ENCODE measurements around the gene RBM33. TPM values are rescaled to one million over a fixed set of nuclear protein-coding genes. Genes with fewer than 3 reads are reported as not detected.

RBM33 gene
- total and polyA plus RNA-seq, 2 of the 13 experiments (the other 11 are each of a cell fraction or from before 2014, with no cell fraction given): 12.4 to 28.9 TPM

DNA sequence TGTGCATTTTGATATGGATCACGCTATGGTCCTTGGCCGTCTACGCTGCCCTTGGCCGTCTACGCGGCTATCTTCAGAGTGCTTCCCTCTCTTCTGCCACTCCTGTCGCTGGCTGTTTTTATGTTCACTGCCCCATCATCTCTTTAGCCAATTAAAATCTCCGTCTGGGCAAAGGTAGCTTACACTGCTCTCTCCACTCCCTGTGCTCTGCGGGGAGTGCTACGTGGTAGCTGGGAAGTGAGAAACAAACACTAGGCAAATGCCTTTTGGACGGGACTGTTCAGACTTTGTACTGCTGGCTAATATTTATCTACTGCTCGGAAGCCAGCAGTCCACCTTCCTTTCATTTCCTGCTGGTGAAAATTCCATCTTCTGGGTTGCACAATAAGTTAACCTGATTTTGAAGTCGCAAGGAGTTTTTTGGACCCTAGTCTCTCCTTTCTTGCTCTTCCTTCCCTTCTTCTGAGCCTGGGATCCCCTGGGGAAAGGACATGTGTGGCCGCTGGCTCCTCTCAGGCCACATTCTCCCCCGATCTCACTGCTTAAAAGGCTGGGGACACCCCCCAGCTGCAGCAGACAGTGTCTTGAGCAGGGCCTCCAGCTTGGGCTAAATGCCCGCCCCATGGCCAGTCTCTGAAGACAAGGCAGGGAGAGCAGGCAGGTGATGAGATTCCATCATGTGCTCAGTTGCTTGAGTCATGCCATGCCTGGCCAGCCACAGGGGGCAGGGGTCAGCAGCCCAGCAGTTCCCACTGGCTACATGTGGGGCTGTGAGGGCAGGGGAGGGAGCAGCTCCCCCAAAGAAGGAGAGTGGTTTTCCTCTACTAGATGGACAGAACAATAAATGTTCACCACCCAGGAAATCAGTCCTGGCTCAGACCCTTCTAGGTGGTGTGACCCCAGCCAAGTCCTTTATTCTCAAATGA, 25.5 kb upstream of the RBM33 start (continued):
- TF ChIP-seq, protein P1, sequence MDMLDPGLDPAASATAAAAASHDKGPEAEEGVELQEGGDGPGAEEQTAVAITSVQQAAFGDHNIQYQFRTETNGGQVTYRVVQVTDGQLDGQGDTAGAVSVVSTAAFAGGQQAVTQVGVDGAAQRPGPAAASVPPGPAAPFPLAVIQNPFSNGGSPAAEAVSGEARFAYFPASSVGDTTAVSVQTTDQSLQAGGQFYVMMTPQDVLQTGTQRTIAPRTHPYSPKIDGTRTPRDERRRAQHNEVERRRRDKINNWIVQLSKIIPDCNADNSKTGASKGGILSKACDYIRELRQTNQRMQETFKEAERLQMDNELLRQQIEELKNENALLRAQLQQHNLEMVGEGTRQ (IDR thresholded peaks at IDR 0.05; ENCODE audit: low read depth, low read length): 0 out of 2 replicates have a peak, but pooled peaks have one; percentile 10
- TF ChIP-seq, protein P1 (CRISPR knock-in tag; IDR thresholded peaks at IDR 0.05; ENCODE audit: borderline replicate concordance): no peak
- TF ChIP-seq GPN1 (CRISPR knock-in tag; IDR thresholded peaks at IDR 0.05; ENCODE audit: borderline replicate concordance) (no peak), ZMYM3 (CRISPR knock-in tag; IDR thresholded peaks at IDR 0.05) (0 out of 2 replicates have a peak, but pooled peaks have one; percentile 8), MEIS1 (CRISPR knock-in tag; IDR thresholded peaks at IDR 0.05; ENCODE audit: borderline replicate concordance) (no peak), ZNF747 (CRISPR knock-in tag; IDR thresholded peaks at IDR 0.05; ENCODE audit: borderline replicate concordance) (no peak), ZNF550 (CRISPR knock-in tag; IDR thresholded peaks at IDR 0.05; ENCODE audit: borderline replicate concordance) (no peak), PHF21A (CRISPR knock-in tag; IDR thresholded peaks at IDR 0.05) (peak; percentile 93), HNRNPUL1 (IDR thresholded peaks at IDR 0.05; ENCODE audit: low read depth, low read length) (no peak), ATAD3A (CRISPR knock-in tag; IDR thresholded peaks at IDR 0.05) (no peak), ZSCAN31 (CRISPR knock-in tag; IDR thresholded peaks at IDR 0.05; ENCODE audit: low read depth) (no peak), CCDC6 (CRISPR knock-in tag; IDR thresholded peaks at IDR 0.05) (no peak), MIXL1 (CRISPR knock-in tag; IDR thresholded peaks at IDR 0.05) (peak; percentile 80), ZNF432 (CRISPR knock-in tag; IDR thresholded peaks at IDR 0.05; ENCODE audit: borderline replicate concordance) (no peak), NFE2L2 (IDR thresholded peaks at IDR 0.05; ENCODE audit: low read length) (no peak)
- TF ChIP-seq, protein P2, sequence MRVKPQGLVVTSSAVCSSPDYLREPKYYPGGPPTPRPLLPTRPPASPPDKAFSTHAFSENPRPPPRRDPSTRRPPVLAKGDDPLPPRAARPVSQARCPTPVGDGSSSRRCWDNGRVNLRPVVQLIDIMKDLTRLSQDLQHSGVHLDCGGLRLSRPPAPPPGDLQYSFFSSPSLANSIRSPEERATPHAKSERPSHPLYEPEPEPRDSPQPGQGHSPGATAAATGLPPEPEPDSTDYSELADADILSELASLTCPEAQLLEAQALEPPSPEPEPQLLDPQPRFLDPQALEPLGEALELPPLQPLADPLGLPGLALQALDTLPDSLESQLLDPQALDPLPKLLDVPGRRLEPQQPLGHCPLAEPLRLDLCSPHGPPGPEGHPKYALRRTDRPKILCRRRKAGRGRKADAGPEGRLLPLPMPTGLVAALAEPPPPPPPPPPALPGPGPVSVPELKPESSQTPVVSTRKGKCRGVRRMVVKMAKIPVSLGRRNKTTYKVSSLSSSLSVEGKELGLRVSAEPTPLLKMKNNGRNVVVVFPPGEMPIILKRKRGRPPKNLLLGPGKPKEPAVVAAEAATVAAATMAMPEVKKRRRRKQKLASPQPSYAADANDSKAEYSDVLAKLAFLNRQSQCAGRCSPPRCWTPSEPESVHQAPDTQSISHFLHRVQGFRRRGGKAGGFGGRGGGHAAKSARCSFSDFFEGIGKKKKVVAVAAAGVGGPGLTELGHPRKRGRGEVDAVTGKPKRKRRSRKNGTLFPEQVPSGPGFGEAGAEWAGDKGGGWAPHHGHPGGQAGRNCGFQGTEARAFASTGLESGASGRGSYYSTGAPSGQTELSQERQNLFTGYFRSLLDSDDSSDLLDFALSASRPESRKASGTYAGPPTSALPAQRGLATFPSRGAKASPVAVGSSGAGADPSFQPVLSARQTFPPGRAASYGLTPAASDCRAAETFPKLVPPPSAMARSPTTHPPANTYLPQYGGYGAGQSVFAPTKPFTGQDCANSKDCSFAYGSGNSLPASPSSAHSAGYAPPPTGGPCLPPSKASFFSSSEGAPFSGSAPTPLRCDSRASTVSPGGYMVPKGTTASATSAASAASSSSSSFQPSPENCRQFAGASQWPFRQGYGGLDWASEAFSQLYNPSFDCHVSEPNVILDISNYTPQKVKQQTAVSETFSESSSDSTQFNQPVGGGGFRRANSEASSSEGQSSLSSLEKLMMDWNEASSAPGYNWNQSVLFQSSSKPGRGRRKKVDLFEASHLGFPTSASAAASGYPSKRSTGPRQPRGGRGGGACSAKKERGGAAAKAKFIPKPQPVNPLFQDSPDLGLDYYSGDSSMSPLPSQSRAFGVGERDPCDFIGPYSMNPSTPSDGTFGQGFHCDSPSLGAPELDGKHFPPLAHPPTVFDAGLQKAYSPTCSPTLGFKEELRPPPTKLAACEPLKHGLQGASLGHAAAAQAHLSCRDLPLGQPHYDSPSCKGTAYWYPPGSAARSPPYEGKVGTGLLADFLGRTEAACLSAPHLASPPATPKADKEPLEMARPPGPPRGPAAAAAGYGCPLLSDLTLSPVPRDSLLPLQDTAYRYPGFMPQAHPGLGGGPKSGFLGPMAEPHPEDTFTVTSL (CRISPR knock-in tag; IDR thresholded peaks at IDR 0.05; ENCODE audit: borderline replicate concordance): peak; percentile 59; the same call in 1 of the 2 replicates
- TF ChIP-seq, protein P3, sequence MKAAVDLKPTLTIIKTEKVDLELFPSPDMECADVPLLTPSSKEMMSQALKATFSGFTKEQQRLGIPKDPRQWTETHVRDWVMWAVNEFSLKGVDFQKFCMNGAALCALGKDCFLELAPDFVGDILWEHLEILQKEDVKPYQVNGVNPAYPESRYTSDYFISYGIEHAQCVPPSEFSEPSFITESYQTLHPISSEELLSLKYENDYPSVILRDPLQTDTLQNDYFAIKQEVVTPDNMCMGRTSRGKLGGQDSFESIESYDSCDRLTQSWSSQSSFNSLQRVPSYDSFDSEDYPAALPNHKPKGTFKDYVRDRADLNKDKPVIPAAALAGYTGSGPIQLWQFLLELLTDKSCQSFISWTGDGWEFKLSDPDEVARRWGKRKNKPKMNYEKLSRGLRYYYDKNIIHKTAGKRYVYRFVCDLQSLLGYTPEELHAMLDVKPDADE (CRISPR knock-in tag; IDR thresholded peaks at IDR 0.05): no peak
- TF ChIP-seq, protein P4, sequence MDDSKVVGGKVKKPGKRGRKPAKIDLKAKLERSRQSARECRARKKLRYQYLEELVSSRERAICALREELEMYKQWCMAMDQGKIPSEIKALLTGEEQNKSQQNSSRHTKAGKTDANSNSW (CRISPR knock-in tag; IDR thresholded peaks at IDR 0.05; ENCODE audit: borderline replicate concordance): peak; percentile 45; the same call in 1 of the 2 replicates
- TF ChIP-seq, protein P5, sequence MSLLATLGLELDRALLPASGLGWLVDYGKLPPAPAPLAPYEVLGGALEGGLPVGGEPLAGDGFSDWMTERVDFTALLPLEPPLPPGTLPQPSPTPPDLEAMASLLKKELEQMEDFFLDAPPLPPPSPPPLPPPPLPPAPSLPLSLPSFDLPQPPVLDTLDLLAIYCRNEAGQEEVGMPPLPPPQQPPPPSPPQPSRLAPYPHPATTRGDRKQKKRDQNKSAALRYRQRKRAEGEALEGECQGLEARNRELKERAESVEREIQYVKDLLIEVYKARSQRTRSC (CRISPR knock-in tag; IDR thresholded peaks at IDR 0.05; ENCODE audit: low read depth): no peak
